ENCODE results near the gene TMEM41A.
A peak's percentile ranks its signal among the peaks of the same experiment; 100 is the strongest.

Gene TMEM41A

GRCh38 chr3:185498503-185499396, at the start of gene TMEM41A:
Gene TMEM41A (minus strand): TSS chr3:185499035. CDS start chr3:185498961, 74 bp downstream.
- DNase-seq = peak; percentile 92

GRCh38 chr3:185540695-185541094, 41.9 kb upstream of the TMEM41A start:
- DNase-seq = no peak

GRCh38 chr3:185539934-185540333, 41.1 kb upstream of the TMEM41A start:
- DNase-seq = no peak

- no peak for DNase-seq
Measured at GRCh38 chr3:185537369-185537970, 38.6 kb upstream of the TMEM41A start.

GRCh38 chr3:185534511-185534910, 35.7 kb upstream of the TMEM41A start:
- no peak for DNase-seq

GRCh38 chr3:185532901-185533300, 34.1 kb upstream of the TMEM41A start:
- no peak for DNase-seq

GRCh38 chr3:185530856-185531255, 32.0 kb upstream of the TMEM41A start:
- DNase-seq = no peak

GRCh38 chr3:185528532-185528931, 29.7 kb upstream of the TMEM41A start:
- no peak for DNase-seq

- no peak for DNase-seq
Measured at GRCh38 chr3:185527364-185527763, 28.5 kb upstream of the TMEM41A start.

GRCh38 chr3:185526349-185526951, 27.6 kb upstream of the TMEM41A start:
- DNase-seq = no peak

- DNase-seq = no peak
Measured at GRCh38 chr3:185521349-185522138, 22.7 kb upstream of the TMEM41A start.

- no peak for DNase-seq
Measured at GRCh38 chr3:185519021-185519420, 20.2 kb upstream of the TMEM41A start.

- no peak for DNase-seq
Measured at GRCh38 chr3:185517387-185518130, 18.7 kb upstream of the TMEM41A start.

- no peak for DNase-seq
Measured at GRCh38 chr3:185511711-185512110, 12.9 kb upstream of the TMEM41A start.

- no peak for DNase-seq
Measured at GRCh38 chr3:185508335-185508991, 9.6 kb upstream of the TMEM41A start.

- no peak for DNase-seq
Measured at GRCh38 chr3:185507883-185508282, 9.0 kb upstream of the TMEM41A start.

GRCh38 chr3:185504636-185505035, 5.8 kb upstream of the TMEM41A start:
- DNase-seq = no peak

- no peak for DNase-seq
Measured at GRCh38 chr3:185503521-185503920, 4.7 kb upstream of the TMEM41A start.

- DNase-seq = no peak
Measured at GRCh38 chr3:185502987-185503386, 4.2 kb upstream of the TMEM41A start.

- DNase-seq = no peak
Measured at GRCh38 chr3:185490241-185490640, 8.6 kb downstream of the TMEM41A start.

GRCh38 chr3:185489462-185489861, 9.4 kb downstream of the TMEM41A start:
- no peak for DNase-seq

- no peak for DNase-seq
Measured at GRCh38 chr3:185488465-185488864, 10.4 kb downstream of the TMEM41A start.

All from stimulated activated CD4-positive, alpha-beta T cell treated with anti-CD3 and anti-CD28 coated beads, Interleukin-4, amount 100 ng/mL, for 1 hour (primary cell).